AG20443 (cell line): Measurements from ENCODE around the gene NPEPPS.
"Not testable (repeated sequence)": the region's sequence is repeated elsewhere in the genome, so short reads cannot be mapped to it uniquely, and the experiment has no call there.

Source experiments
- DNase-seq: peaks from one replicate; pipeline ENCODE4 v3.0.0; 2012; ENCODE audit warnings: low spot score, mixed read lengths

NPEPPS gene, protein sequence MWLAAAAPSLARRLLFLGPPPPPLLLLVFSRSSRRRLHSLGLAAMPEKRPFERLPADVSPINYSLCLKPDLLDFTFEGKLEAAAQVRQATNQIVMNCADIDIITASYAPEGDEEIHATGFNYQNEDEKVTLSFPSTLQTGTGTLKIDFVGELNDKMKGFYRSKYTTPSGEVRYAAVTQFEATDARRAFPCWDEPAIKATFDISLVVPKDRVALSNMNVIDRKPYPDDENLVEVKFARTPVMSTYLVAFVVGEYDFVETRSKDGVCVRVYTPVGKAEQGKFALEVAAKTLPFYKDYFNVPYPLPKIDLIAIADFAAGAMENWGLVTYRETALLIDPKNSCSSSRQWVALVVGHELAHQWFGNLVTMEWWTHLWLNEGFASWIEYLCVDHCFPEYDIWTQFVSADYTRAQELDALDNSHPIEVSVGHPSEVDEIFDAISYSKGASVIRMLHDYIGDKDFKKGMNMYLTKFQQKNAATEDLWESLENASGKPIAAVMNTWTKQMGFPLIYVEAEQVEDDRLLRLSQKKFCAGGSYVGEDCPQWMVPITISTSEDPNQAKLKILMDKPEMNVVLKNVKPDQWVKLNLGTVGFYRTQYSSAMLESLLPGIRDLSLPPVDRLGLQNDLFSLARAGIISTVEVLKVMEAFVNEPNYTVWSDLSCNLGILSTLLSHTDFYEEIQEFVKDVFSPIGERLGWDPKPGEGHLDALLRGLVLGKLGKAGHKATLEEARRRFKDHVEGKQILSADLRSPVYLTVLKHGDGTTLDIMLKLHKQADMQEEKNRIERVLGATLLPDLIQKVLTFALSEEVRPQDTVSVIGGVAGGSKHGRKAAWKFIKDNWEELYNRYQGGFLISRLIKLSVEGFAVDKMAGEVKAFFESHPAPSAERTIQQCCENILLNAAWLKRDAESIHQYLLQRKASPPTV

DNA sequence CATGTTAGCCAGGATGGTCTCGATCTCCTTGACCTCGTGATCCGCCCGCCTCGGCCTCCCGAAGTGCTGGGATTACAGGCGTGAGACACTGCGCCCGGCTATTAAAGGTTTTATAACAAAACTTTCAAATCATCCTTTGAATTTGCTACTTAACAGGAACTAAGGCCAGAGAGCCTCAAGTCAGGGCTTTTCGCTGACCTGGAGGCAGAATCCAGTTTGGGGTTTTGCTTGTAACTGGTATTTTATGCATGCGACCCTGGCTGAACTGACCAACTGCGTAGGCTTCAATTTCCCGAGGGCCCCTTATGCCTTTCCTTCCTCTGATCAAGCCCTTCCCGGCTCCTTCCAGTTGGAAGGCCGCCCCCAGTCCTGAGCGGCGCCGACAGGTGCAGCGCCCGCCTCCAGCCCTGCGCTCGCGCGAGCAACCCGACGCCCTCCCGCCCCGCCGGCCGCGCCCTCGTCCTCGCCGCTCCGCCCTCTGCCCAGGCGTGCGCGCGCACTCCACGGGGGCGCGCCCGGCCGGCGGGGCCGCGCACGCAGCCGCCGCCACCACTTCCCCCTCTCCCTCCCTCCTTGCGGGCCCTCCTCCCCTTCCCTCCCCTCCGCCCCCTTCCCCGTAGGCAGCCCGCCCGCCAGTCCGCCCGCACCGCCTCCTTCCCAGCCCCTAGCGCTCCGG lies at the start of gene NPEPPS:
TSS of gene NPEPPS (plus strand) at position 552 of the 676 bp plus-strand sequence. CDS start 193 bp downstream, outside the sequence.
- DNase-seq = peak; percentile 89

DNA sequence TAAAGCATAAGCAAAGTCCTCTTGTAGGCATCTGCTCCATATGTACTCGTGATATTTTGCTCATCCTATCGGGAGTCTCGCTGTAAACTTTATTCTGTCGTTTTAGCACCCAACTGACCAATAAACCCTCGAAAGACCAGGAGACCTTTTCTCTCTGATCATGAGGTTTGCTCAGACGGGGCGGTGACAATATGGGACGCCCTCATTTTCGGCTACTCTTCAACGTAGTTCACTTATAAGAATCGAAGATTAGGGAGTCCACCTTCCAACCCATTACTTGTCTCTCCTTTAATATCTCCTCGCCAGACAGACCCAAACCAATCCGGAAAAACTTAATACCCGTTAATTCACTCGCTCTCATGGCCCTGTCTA lies 39.1 kb upstream of the NPEPPS start:
- DNase-seq = not testable (repeated sequence)

DNA sequence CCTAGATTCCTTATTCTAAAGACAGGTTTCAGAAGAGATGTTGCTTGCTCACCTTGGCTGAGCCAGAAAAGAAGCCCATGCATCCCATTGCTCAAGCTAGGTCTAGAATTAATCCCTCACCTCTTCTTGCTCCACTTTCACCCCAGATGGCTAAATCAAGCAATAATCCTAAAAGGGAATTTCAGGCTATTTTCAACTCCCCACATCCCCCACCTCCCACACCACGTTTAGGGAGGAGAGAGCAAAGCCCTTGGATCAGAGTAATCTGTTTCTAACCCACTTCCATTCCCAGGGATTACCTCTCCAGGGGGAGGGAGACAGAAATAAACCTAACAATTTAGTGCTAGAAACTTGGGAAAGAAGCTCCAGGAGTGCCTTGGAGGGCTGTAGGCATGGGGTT lies 31.8 kb upstream of the NPEPPS start:
- DNase-seq = not testable (repeated sequence)

DNA sequence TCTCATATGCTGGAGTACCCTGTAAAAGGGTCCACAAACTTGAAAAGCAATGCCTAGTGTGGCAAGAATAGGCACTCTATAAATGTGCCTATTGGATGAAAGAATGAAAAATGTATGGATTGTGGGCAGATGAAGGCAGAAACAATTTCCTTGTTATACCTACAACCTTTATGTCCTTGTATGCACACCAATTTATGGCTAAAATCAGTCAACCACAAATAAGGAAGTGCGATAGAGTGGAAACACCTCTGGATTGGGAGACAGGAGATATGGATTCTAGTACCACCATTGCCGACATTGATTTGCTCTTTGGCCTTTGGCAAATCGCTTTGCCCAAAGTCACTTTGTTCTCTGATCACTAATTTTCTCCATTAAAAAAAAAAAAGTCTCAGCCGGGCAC lies 31.4 kb upstream of the NPEPPS start:
- DNase-seq = not testable (repeated sequence)

DNA sequence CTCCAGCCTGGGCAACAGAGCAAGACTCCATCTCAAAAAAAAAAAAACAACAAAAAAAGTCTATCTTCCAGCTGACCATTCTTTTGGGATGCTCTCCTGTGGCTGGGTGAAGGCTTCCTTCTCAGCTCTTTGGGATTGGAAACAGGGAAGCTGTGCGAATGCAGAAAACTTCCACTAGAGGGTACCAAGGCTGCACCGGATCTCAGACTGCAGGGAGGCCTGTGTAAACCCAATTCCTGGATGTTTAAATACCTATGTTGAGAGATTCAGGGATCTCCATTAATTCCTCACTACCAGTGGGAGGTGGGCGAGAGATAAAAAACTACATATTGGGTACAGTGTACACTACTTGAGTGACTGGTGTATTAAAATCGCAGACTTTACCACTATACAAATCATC lies 30.3 kb upstream of the NPEPPS start:
- not testable (repeated sequence) for DNase-seq

DNA sequence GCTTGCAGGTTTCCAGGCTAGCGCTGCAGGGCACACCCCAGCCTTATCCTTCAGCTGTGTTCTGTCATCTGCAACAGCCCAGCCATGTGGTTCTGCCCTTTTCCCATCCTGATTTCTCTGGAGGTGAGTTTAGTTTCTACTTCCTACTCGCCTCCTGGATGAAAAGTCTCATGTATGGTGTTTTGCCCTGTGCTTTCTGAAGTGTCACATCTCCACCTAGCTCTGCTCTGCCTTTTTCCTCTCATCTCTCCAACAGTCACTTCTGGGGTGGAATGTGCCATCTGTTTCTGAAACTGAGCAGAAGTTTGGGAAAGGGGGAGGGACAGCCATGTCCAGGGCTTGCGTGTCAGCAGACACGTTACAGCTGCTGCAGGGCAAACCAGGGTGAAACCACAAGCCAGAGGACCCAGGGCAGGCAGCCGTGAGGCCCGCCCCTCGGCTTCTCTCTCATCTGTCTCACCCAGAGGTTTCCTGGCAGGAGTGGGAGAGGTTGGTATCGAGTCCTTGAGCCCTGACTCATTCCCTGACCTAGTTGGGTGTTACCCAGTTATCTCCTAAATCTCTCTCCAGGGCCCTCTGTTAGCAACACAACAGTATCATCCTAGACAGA lies 28.7 kb upstream of the NPEPPS start:
- DNase-seq = peak; percentile 7

DNA sequence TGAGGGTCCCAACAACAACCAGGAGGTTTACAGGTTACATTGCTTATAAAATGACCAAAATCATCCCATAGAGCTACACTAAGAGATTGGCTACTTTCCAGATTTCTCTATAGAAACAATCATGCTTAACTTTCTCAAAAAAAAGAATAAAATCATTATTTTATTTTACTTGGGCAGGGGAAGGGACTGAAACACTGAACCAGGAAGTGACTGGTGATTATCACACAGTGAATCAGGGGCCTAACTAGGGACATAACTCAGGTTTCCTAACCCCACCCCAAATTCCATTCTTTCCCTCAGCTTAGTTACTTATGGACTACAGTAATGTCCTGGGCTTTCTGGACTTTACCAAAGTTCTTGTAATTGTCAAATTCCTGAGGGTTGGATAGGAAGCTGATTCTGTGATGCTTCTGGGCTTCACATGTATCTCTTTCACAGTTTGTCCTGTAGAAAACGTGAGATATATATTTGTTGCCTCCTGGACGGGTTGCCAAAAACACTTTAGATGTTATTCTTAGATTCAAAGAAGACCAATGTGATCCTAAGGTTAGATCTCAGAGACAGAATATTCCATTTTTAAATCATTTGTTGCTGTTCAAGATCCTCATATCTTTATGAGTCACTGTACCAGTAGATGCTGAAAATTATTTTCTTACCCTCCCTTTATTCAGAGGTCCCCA lies 28.0 kb upstream of the NPEPPS start:
- not testable (repeated sequence) for DNase-seq

DNA sequence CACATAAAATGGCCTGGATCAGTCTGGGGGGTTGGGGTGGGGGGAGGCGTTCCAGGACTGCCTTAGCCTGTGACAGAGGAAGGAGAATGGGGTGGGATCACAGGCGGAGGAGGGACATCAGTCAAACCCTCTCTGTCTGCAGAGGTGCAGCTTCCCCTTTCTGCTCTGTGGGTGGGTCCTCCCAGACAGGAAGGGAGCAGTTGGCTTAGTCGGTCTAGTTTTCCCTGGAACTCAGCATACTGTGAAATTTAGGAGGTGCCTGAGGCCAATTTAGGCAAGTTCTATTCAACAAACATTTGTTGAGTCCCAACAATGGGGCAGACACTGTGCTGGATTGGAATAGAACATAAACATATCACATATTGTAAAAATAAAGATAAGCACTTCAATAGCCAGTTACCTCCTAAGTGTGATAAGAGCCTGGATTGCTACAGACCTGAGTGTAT lies 19.2 kb upstream of the NPEPPS start:
- DNase-seq = not testable (repeated sequence)

DNA sequence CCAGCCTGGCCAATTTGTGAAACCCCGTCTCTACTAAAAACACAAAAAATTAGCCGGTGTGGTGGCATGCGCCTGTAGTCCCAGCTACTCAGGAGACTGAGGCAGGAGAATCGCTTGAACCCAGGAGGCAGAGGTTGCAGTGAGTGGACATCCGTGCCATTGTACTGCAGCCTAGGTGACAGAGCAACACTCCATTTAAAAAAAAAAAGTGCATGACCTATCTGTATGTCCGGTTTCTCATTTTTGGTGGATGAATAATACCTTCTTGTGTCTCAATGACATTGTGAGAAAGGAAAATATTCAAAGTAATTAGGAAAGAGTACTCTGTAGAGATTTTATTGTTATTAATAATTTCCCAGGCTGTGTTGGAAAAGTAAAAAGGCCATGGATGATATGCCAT lies 17.6 kb upstream of the NPEPPS start:
- not testable (repeated sequence) for DNase-seq

DNA sequence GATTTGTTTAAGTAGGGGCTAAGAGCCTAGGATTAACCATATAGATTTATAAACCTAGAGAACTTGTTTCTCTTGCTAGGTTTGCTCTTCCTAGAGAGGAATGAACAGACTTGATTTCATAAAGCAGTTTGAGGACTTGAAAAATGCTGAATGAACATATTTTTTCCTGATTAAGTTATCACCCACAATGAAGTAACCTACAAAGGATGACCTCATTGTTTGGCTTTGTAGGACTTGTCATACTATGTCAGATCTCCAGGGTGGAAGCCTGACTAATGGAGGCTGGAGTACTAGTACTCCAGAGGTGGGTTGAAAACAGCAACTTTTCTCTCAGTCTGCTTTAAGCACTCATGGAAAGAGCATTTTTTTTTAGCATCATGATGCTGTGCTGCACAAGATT lies 12.0 kb upstream of the NPEPPS start:
- DNase-seq = not testable (repeated sequence)

DNA sequence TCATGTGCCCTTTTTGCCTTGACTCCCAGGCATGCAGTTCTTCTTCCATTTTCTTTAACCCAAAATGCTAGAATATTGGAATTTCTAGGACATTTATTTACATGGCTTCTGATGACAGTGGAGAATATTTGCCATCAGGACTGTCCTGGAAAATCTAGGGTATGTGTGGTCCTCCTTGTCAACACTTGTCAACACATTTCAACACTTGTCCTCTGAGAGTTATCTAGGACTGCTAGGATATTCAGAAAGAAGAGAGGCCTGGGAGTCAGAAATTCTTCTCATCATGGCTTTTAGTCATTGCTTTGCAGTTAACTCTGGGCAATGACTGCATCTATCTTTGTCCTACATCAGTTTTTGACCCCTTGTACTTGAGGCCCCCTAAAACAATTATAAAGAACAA lies 11.5 kb upstream of the NPEPPS start:
- DNase-seq = not testable (repeated sequence)

DNA sequence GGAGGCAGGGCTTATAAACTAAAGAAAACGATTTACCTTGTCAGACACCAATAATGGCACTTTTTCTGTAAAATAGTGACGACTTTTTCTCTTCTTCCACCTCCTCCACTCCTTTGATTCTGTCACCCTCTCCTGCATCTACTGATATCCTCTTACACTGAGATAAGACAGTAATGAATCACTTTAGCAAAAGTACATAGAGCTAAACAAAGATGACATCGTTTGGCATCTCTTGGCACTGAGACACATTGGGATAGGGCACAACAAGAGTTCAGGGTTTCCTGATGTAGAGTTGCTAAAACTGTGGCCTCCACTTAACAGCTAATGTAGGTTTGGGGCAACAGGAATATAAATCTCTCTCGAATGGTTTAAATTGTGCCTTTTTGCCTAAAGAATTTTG lies 10.6 kb upstream of the NPEPPS start:
- not testable (repeated sequence) for DNase-seq

DNA sequence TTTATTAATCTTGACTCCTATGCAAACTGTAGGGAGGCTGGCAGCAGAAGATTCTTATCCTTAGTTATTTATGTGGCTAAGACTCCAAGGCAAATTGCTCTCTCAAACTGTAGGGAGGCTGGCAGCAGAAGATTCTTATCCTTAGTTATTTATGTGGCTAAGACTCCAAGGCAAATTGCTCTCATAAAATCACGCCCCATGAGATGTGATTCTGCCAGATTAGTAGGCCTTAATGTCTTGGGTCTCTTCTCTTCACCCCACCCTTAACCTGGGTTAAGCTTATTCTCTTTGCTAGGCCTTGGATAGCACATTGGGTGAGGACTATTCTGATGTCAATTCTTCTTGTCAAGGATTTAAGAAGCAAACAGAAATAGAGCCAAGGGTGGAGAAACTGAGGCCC lies 9.5 kb upstream of the NPEPPS start:
- not testable (repeated sequence) for DNase-seq

DNA sequence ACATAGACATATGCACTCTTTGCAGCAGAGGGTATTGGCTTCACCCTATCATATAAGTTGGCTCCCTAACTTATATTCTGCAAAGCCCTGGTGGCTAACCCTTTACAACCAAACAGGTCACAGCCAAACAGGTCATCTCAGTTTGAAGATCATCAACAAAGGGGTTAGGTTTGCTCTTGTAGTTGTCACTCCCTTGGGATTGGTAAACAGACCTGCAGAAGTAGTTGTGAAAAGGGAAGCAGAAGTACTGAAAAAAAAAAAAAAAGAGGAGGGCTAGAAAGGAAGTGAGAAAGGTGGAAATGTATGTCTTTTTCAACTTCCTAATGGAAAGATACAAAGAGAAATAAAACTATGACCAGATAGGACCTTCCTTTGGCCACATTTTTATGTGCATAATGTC lies 8.6 kb upstream of the NPEPPS start:
- not testable (repeated sequence) for DNase-seq

DNA sequence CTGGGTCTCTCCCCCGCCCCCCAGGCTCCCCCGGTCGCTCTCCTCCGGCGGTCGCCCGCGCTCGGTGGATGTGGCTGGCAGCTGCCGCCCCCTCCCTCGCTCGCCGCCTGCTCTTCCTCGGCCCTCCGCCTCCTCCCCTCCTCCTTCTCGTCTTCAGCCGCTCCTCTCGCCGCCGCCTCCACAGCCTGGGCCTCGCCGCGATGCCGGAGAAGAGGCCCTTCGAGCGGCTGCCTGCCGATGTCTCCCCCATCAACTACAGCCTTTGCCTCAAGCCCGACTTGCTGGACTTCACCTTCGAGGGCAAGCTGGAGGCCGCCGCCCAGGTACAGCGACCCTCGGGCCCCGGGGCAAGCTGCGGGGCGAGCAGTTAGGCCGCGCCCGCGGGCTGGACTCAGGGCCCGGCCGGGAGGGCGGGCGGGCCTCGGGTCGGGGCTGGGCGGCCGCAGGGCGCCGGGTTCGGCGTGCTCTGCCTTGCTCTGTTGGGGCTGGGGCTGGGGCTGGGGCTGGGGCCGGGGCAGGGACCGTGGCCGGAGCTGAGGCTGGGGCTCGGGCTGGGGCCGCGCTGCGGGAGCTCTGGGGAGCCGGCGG lies 419 bp downstream of the NPEPPS start:
- peak; percentile 5 for DNase-seq

DNA sequence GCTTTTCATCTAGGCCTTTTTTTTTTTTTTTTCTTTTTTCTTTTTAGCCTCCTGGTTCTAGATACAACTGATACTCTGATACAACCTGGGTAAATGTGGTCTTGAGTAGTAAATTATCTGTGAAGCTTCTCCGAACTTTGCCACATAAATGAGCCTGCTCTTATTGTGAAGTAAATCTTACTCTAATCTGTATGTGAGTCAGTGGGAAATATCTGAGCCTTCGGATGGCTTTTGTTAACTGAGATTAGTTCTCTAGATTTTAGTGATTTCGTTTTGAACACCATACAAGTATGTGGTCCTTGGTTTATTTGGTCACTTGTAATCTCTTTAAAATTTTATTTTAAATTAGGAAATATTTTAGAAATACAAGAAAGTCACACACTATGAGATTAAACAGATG lies 8.2 kb downstream of the NPEPPS start:
- DNase-seq = not testable (repeated sequence)

DNA sequence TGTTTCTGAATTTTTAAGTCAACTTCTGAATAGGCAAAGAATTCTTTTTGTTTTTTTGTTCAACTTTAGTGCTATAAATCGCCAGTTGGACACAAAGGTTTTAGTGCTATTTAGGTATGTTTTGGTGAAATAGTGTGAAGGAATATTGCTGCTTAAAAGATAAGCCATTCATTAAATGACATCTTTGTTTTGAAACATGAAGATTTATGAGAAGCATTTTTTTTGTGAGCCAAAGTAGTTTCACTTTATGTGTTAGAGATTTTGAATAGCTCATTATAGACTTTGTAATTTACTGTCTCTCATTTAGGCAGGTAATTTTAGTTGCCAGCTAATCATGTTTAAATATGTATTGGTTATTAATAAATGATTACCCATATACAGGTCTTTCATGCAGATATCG lies 10.8 kb downstream of the NPEPPS start:
- not testable (repeated sequence) for DNase-seq

DNA sequence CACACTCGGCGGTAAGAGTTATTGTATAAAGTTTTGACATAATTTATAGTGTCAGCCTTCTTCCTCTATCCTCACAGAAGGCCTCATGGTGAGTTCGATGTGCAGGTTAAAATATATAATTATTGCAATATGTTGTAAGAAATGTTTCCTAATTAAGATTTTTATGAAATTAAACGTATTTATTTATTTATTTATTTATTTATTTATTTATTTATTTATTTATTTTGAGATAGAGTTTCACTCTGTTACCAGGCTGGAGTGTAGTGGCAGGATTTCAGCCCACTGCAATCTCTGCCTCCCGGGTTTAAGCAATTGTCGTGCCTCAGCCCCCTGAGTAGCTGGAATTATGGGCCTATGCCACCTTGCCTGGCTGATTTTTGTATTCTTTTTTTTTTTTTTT lies 13.4 kb downstream of the NPEPPS start:
- not testable (repeated sequence) for DNase-seq

DNA sequence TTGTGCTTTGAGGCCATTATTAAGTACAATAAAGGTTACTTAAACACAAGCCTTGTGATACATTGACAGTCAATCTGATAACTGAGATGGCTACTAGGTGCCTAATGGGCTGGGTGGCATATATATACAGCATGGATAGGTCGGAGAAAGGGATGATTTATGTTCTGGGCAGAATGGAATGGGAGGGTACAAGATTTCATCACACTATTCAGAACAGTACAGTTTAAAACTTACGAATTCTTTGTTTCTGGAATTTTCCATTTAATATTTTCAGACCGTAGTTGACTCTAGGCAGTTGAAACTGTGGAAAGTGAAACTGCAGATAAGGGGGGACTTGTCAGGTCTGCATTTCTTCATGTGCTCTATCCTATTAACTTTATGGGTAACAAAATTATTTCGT lies 23.8 kb downstream of the NPEPPS start:
- not testable (repeated sequence) for DNase-seq

DNA sequence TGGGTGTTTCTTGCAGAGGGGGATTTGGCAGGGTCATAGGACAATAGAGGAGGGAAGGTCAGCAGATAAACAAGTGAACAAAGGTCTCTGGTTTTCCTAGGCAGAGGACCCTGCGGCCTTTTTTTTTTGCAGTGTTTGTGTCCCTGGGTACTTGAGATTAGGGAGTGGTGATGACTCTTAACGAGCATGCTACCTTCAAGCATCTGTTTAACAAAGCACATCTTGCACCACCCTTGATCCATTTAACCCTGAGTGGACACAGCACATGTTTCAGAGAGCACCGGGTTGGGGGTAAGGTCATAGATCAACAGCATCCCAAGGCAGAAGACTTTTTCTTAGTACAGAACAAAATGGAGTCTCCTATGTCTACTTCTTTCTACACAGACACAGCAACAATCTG lies 25.2 kb downstream of the NPEPPS start:
- not testable (repeated sequence) for DNase-seq
